ENCODE measurements around the gene SLC22A4. TPM values are rescaled to one million over a fixed set of nuclear protein-coding genes. Genes with fewer than 3 reads are reported as not detected.
A peak's percentile ranks its signal among the peaks of the same experiment; 100 is the strongest.

Gene SLC22A4
- total RNA-seq, 1 donor from 2014 or later: 8.5 TPM

- intact Hi-C loops (cut with DNase I): no loop called here
- H3K27me3 ChIP-seq (ENCODE audit: low read depth): no peaks in the 10 kb centered on the region
- no peaks in the 10 kb centered on the region for H3K9me3 ChIP-seq
- no peak overlapping the region for H3K27ac ChIP-seq
- ATAC-seq (peak; percentile 18 to 29), DNase-seq (no peak)
- H3K36me3 ChIP-seq: no peaks in the 10 kb centered on the region
- TF ChIP-seq CTCF (IDR thresholded peaks at IDR 0.05): no peak
- H3K4me1 ChIP-seq: peaks cover 7% of the 10 kb centered on the region
- H3K4me3 ChIP-seq: no peak overlapping the region
Measured at GRCh38 chr5:132271251-132272246, 22.6 kb upstream of the SLC22A4 start.

- Histone ChIP-seq H3K4me3 (peak overlapping the region; percentile 17), H3K9me3 (no peaks in the 10 kb centered on the region), H3K36me3 (no peaks in the 10 kb centered on the region), H3K4me1 (peaks cover 7% of the 10 kb centered on the region), H3K27ac (no peak overlapping the region), H3K27me3 (ENCODE audit: low read depth) (no peaks in the 10 kb centered on the region)
- intact Hi-C loops (cut with DNase I): no loop called here
- ATAC-seq: peak; percentile 52 to 59
- peak; percentile 81 for TF ChIP-seq CTCF (IDR thresholded peaks at IDR 0.05)
- DNase-seq: peak; percentile 67
Measured at GRCh38 chr5:132272311-132273210, 21.6 kb upstream of the SLC22A4 start.

GRCh38 chr5:132273631-132274030, 20.6 kb upstream of the SLC22A4 start:
- ATAC-seq (no peak), DNase-seq (no peak)
- H3K4me3 ChIP-seq: no peak overlapping the region
- H3K36me3 ChIP-seq: no peaks in the 10 kb centered on the region
- H3K9me3 ChIP-seq: no peaks in the 10 kb centered on the region
- TF ChIP-seq CTCF (IDR thresholded peaks at IDR 0.05): no peak
- intact Hi-C loops (cut with DNase I): no loop called here
- peaks cover 7% of the 10 kb centered on the region for H3K4me1 ChIP-seq
- H3K27me3 ChIP-seq (ENCODE audit: low read depth): no peaks in the 10 kb centered on the region
- H3K27ac ChIP-seq: no peak overlapping the region

GRCh38 chr5:132274050-132274792, 20.0 kb upstream of the SLC22A4 start:
- intact Hi-C loops (cut with DNase I): no loop called here
- Histone ChIP-seq H3K4me3 (no peak overlapping the region), H3K36me3 (no peaks in the 10 kb centered on the region), H3K9me3 (no peaks in the 10 kb centered on the region), H3K27ac (no peak overlapping the region), H3K4me1 (peaks cover 7% of the 10 kb centered on the region), H3K27me3 (ENCODE audit: low read depth) (no peaks in the 10 kb centered on the region)
- DNase-seq (no peak), ATAC-seq (no peak)
- no peak for TF ChIP-seq CTCF (IDR thresholded peaks at IDR 0.05)
